Measurements from ENCODE around the gene ANKS1B.

ANKS1B gene

GRCh38 chr12:99959549-99960170, 25.1 kb downstream of the ANKS1B start:
- DNase-seq: no peak

DNA sequence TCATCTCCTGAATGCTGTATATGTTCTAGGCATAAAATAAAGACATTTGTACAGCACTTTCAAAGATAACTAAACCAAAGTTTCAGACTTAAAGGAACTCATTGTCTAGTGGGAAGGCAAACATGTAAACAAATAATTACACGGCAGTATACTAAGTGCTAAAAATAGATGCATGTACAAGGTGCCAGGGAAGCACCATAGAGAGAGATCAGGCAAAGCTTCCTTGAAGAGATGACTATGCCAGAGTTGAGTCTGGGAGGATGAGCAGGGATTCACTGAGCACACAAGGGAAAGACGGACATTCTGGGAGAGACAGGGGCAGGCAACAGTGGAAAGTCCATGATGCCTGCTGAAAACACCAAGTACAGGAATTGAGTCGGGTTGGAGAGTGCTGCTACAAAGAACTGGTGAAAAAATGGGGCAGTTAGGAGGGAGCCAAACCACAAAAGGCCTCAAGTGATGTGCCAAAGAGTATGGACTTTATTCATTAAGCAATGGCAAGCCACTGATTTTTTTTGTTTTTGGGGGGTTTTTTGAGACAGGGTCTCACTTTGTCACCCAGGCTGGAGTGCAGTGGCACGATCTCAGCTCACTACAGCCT, 26.8 kb downstream of the ANKS1B start:
- DNase-seq: no peak

DNA sequence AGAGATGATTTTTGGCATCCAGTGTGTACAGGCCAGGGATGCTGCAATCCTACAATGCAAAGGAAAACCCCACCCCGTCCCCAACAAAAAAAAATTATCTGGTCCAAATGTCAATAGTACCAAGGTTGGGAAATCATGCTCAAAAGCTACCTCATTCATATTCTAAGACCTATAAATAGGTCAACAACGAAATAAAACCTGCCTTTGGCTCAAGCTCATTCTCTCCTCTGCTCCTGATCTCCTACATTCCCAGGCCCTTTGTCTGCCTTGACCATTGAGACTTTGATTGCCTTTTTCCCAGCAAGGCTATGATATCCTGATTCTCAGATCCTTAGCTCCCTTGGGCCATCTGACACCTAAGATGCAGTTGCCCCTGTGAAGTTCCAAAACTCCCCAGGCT, 30.0 kb downstream of the ANKS1B start:
- DNase-seq: no peak

GRCh38 chr12:99948370-99948769, 36.4 kb downstream of the ANKS1B start:
- no peak for DNase-seq

DNA sequence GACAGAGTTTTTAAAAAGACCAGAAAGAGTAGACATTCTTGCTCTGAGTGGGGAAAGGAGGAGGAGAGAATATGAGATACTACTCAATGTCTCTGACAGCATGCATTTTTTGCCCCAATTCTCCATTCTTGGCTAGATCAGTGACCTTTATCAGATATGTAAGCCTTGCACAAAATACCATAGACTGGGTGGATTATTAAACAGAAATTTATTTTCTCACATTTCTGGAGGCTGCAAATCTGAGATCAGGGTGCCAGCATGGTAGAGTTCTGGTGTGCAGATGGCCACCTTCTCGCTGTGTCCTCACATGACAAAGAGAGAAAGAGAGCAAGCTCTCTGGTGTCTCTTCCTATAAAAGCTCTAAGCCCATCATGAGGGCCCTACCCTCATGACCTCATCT, 38.6 kb downstream of the ANKS1B start:
- no peak for DNase-seq

- DNase-seq: no peak
Observed at GRCh38 chr12:99935608-99936007, 49.1 kb downstream of the ANKS1B start.

DNA sequence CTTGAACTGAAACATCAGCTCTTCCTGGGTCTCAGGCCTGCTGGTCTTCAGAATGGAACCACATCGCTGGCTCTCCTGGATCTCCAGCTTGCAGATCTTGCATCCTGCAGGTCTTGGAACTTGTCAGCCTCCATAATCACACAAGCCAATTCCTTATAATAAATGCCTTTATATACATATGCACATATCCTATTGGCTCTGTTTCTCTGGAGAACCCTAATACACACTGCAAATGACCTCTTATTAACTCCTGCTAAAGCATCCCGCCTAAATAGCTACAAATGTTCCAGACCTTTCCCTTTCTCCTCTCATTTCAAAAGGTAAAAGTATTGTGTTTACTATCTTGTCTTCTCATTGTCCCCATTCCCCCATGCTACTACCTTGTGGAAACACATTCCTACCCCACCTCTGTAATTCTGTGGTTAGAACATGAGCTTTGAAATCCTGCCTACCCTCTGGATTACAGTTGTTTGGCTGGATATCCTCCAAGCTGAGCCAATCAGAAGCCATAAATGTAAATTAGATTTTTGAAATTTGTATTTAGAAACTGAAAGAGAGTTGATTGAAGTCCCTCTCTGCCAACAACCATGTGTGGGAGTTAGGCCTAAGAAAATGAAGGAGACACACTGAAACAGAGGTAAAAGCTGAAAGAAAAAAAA, 58.1 kb downstream of the ANKS1B start:
- DNase-seq: no peak

GRCh38 chr12:99920353-99920960, 64.3 kb downstream of the ANKS1B start:
- DNase-seq: no peak

DNA sequence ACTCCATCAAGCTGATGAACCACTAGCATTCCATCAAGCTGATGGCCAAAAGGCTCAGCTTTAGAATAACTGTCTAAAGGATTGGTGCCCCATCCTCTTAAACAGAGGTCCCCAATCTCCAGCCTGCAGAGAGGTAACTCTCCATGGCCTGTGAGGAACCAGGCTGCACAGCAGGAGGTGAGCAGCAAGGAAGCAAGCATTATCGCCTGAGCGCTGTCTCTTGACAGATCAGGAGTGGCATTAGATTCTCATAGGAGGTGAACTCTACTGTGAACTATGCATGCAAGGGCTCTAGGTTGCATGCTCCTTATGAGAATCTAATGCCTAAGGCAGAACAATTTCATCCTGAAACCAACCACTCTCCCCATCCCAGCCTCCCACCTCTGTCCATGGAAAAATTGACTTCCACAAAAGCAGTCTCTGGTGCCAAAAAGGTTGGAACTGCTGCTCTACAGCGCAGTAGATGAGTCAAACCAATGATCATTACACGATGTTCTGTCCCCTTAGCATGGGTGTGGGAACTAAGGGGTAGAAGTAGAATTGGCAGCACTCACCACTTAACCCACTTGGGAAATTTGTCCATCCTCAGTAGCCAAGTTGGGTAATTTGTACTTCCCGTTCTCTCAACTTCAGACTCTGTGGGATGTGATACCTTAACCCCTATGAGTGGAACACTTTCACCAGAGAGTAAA, 66.9 kb downstream of the ANKS1B start:
- no peak for DNase-seq

DNA sequence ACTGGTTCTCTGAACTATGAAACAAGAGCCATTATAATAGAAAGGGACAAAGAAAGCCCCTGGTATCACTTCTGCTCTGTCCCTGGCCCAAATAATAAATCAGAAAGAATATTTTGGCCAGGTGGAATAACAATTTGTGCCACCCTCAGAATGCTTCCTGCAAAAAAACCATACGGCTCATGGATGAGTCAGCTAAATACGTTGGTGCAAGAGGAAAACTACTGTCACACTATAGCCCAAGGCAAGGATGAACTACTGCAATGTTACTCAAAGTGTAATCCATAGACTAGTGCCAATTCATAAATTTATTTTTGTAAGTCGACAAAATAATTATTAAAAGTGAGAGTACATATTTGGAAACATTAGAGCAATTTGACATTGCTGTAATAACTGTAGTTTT, 68.2 kb downstream of the ANKS1B start:
- DNase-seq: no peak

- DNase-seq: no peak
Observed at GRCh38 chr12:99915251-99916082, 69.3 kb downstream of the ANKS1B start.

GRCh38 chr12:99914206-99914605, 70.5 kb downstream of the ANKS1B start:
- no peak for DNase-seq

DNA sequence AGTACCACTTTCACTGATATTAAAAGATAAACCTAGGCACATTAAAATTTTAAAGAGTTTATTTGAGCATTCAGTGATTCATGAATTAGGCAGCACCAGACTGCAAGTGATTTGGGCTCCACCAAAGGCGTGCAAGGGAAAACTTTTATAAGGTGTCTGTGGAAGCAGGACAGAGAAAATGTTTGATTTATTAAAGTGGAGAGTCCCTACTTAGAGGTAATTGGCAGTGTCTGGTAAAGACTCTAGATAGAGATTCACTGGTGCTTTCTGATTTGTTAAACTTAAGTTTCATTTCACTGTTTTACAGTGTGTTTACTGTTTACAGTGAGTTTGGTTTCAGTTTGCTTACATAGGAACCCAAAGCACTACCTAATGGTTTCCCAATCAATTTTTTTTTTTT, 72.8 kb downstream of the ANKS1B start:
- DNase-seq: no peak

- no peak for DNase-seq
Observed at GRCh38 chr12:99911081-99911480, 73.7 kb downstream of the ANKS1B start.

- no peak for DNase-seq
Observed at GRCh38 chr12:99910342-99910741, 74.4 kb downstream of the ANKS1B start.

- no peak for DNase-seq
Observed at GRCh38 chr12:99906786-99907579, 77.8 kb downstream of the ANKS1B start.

DNA sequence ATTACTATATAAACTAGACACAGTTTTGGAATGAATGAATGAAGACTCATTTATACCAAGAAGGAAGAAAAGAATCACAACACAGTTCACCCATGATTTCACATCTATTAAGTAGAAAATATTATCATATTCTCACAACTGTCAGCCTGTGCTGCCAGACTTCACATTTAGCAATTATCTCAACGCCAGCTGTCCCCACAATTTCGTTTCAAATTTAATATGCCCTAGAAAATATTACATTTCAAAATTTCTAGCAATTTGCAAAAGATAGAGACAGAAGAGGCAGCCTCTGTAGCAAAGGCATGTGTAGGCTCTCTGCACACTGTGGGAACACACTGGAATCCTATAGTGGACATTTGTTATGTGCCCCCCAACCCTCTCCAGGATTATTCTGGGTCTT, 83.6 kb downstream of the ANKS1B start:
- no peak for DNase-seq

GRCh38 chr12:99898645-99899044, 86.1 kb downstream of the ANKS1B start:
- DNase-seq: no peak

DNA sequence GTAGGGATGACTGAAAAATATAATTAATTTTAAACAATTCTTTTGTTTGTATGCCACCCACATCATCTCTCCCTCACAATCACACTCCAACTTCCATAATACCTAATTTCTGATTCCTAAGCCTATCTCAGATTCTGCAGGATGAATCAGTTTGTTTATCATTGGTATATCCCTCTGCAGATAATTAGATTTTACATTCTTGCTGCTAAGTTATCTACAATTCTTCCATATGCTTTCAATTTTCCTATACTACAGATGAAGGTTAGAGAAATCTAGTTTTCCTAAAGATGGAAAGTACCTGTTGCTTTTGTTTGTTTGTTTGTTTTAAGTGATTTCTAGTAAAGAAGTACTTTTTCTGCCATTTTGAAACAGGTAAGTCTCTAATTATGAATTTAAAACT, 105.3 kb downstream of the ANKS1B start:
- DNase-seq: no peak

DNA sequence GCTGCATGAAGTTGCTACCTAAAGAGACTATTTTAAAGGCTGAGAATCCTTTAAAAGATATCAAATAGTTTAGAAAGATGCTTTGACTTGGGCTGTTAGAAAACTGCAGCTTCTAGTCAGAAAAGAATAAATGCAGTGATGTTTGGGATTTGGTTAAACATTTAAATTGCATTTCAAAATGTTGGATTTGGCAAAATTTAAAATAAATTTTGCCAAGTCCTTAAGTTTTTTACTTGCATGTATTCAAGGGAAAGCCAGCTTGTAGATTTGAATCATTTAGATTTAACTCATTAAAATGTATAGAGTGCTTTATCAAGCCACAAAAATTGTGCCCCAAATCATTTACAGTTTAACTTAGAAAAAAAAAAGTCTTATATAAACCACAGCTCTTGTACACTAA, 109.7 kb downstream of the ANKS1B start:
- DNase-seq: no peak

GRCh38 chr12:99870085-99870484, 114.7 kb downstream of the ANKS1B start:
- DNase-seq: no peak

- DNase-seq: no peak
Observed at GRCh38 chr12:99861731-99862130, 123.0 kb downstream of the ANKS1B start.

Data from hematopoietic multipotent progenitor cell treated with erythropoietin and hydrocortisone succinate and interleukin-3 and kit ligand, for 6 days (in vitro differentiated cells).